Fibroblast of lung (primary cell): ENCODE results near the gene RBM12. TPM values are rescaled to one million over a fixed set of nuclear protein-coding genes. Genes with fewer than 3 reads are reported as not detected.
A peak's percentile ranks its signal among the peaks of the same experiment; 100 is the strongest.

Experiments used
- DNase-seq, 2 donors: peaks; one replicate each; pipeline versions ENCODE4 v3.0.0 to v3.0.0-alpha.2; 2010; ENCODE audit warnings: low read depth in 2 of 2
- H2AFZ ChIP-seq: 2 replicates; pipeline ENCODE4 v1.5.1; 2012; ENCODE audit warnings: low read length, control low read depth, inconsistent platforms
- H3K27ac ChIP-seq: 2 replicates; pipeline ENCODE4 v1.5.1; 2011; ENCODE audit warnings: low read length, control low read depth; ENCODE audit not compliant: insufficient read depth
- H3K27me3 ChIP-seq: 2 replicates; pipeline ENCODE4 v1.5.1; 2011; ENCODE audit warnings: mild to moderate bottlenecking, low read length; ENCODE audit not compliant: control insufficient read depth, insufficient read depth
- H3K36me3 ChIP-seq: 2 replicates; pipeline ENCODE4 v1.5.1; 2011; ENCODE audit warnings: low read length; ENCODE audit not compliant: control insufficient read depth, insufficient read depth
- H3K4me1 ChIP-seq: 2 replicates; pipeline ENCODE4 v1.5.1; 2011; ENCODE audit warnings: low read length; ENCODE audit not compliant: control insufficient read depth, insufficient read depth; ENCODE audit errors: extremely low read depth
- H3K4me2 ChIP-seq: 2 replicates; pipeline ENCODE4 v1.5.1; 2011; ENCODE audit warnings: low read length, control low read depth; ENCODE audit not compliant: insufficient read depth; ENCODE audit errors: extremely low read depth
- H3K4me3 ChIP-seq, 4 experiments: fragments of 200-600 bp in 1 of 4; sonication (generic) in 1 of 4; replicated peaks in 1 of 4; 2 replicates each; pipeline ENCODE4 v1.5.1; 2011 to 2016; ENCODE audit warnings: low read length in 4 of 4, low read depth in 3 of 4, mild to moderate bottlenecking in 3 of 4, control low read depth in 2 of 4, inconsistent platforms in 1 of 4, mixed read lengths in 1 of 4; ENCODE audit not compliant: insufficient read depth in 1 of 4; ENCODE audit errors: control extremely low read depth in 1 of 4
- H3K79me2 ChIP-seq: 2 replicates; pipeline ENCODE4 v1.5.1; 2012; ENCODE audit warnings: mild to moderate bottlenecking, low read length, inconsistent platforms; ENCODE audit not compliant: control insufficient read depth, insufficient read depth
- H3K9ac ChIP-seq: 2 replicates; pipeline ENCODE4 v1.5.1; 2011; ENCODE audit warnings: mild to moderate bottlenecking, low read length, control low read depth; ENCODE audit not compliant: insufficient read depth
- H3K9me3 ChIP-seq: 2 replicates; pipeline ENCODE4 v1.5.1; 2012; ENCODE audit warnings: low read depth, low read length; ENCODE audit not compliant: control insufficient read depth, insufficient read depth
- H4K20me1 ChIP-seq: 2 replicates; pipeline ENCODE4 v1.5.1; 2011; ENCODE audit warnings: low read length; ENCODE audit not compliant: control insufficient read depth, insufficient read depth; ENCODE audit errors: extremely low read depth
- EZH2 ChIP-seq: IDR thresholded peaks from 2 replicates; pipeline ENCODE4 v1.5.1; 2012; ENCODE audit warnings: low read length, control low read depth, mild to moderate bottlenecking; ENCODE audit errors: missing control alignments
- polyA plus RNA-seq, 2 donors: library from polyadenylated mRNA; depleted of rRNA in 1 of 2; stranded (reverse) in 1 of 2; unstranded in 1 of 2; fragments of >200 nt; gene quantifications; 2 replicates each; pipeline ENCODE4 v1.2.1, GENCODE V29; 2011 to 2012; ENCODE audit warnings: missing spikeins in 1 of 2
- total RNA-seq: library from RNA; depleted of rRNA; stranded (reverse); fragments of >200 nt; gene quantifications from 2 replicates; pipeline ENCODE4 v1.2.1, GENCODE V29; 2014
- TF ChIP-seq, protein P1 (sequence below), 2 donors: IDR thresholded peaks in 1 of 2; conservative IDR thresholded peaks in 1 of 2; 1 replicate in 1 of 2; 2 replicates in 1 of 2; pipeline ENCODE4 v1.5.1; 2011 to 2012; ENCODE audit warnings: low read length in 2 of 2, control low read depth in 1 of 2, inconsistent platforms in 1 of 2, low read depth in 1 of 2, mild to moderate bottlenecking in 1 of 2

The RBM12 gene
- total and polyA plus RNA-seq, 2 donors (not counting 1 experiment from before 2014, with no cell fraction given): 29.9 to 109 TPM

DNA sequence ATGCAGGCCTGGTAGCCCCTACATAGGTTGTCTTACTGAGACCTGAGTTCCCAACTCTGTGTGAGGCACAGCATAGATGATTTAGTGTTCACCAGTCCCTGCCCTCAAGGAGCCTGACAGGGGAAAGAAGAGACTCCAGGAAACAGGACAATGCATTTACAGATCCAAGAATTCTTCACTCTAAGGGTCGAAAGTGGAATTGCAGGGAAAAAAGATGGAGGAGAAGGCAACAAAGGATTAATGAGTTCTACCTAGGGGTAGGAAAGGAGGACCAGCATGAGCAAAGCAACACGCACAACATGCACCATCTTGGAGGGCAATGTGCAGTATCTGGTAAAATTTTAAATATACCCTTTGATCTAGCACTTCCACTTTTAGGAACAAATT lies 43.1 kb downstream of the RBM12 start:
- no peaks in the 10 kb centered on the region for H3K27me3 ChIP-seq
- H3K36me3 ChIP-seq: peaks cover 8% of the 10 kb centered on the region
- TF ChIP-seq, protein P1, sequence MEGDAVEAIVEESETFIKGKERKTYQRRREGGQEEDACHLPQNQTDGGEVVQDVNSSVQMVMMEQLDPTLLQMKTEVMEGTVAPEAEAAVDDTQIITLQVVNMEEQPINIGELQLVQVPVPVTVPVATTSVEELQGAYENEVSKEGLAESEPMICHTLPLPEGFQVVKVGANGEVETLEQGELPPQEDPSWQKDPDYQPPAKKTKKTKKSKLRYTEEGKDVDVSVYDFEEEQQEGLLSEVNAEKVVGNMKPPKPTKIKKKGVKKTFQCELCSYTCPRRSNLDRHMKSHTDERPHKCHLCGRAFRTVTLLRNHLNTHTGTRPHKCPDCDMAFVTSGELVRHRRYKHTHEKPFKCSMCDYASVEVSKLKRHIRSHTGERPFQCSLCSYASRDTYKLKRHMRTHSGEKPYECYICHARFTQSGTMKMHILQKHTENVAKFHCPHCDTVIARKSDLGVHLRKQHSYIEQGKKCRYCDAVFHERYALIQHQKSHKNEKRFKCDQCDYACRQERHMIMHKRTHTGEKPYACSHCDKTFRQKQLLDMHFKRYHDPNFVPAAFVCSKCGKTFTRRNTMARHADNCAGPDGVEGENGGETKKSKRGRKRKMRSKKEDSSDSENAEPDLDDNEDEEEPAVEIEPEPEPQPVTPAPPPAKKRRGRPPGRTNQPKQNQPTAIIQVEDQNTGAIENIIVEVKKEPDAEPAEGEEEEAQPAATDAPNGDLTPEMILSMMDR (conservative IDR thresholded peaks at IDR 0.05 in 1 of 2, IDR thresholded peaks at IDR 0.05 in 1 of 2; ENCODE audit: low read depth in 1 of 2, low read length in 2 of 2): peak in 1 of 2 donors; percentile 15
- TF ChIP-seq EZH2: no peak
- H3K9ac ChIP-seq: no peak overlapping the region
- no peak for DNase-seq
- H3K4me2 ChIP-seq: no peak overlapping the region
- H2AFZ ChIP-seq: no peak overlapping the region
- no peaks in the 10 kb centered on the region for H3K9me3 ChIP-seq
- H3K27ac ChIP-seq: no peak overlapping the region
- H4K20me1 ChIP-seq: no peaks in the 10 kb centered on the region
- peaks cover 16% of the 10 kb centered on the region for H3K4me1 ChIP-seq
- H3K79me2 ChIP-seq: no peaks in the 10 kb centered on the region
- no peak overlapping the region for H3K4me3 ChIP-seq

DNA sequence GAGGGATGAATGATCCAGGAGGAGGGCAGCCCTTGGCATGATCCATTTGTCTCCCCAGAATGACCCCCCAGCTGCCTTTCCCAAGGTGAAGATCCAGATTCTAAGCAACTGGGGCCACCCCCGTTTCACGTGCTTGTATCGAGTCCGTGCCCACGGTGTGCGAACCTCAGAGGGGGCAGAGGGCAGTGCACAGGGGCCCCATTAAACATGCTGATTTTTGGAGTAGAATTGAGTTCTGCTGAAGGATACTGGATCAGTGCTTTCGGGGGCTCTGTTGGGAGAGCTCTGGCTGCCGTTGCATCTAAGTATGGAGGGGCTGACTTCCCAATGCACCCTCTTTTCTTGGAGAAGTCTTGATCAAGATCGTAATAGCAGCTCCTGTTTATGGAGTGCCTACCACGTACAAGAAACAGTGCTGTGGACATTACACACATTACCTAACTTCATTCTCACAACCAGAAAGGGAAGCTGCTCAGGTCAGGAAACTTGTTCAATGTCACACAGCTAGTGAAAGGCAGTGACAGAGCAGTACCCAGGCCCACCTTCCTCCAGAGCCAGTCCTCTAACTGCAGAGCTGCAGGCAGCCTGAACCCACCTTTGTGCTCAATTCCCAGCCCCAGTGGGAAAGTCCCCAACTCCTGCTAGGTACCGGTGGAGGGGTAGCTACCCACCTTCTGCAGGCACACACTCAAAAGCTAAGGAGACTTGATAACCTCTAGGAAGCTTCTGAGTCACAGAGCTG lies 43.7 kb downstream of the RBM12 start:
- H3K4me1 ChIP-seq: peaks cover 16% of the 10 kb centered on the region
- DNase-seq: no peak
- no peak overlapping the region for H3K4me2 ChIP-seq

More for the DNA sequence above, 43.7 kb downstream of the RBM12 start:
- Histone ChIP-seq H3K27ac (no peak overlapping the region), H2AFZ (no peak overlapping the region), H3K36me3 (peaks cover 8% of the 10 kb centered on the region), H3K9me3 (no peaks in the 10 kb centered on the region), H3K4me3 (no peak overlapping the region), H4K20me1 (no peaks in the 10 kb centered on the region), H3K27me3 (no peaks in the 10 kb centered on the region), H3K79me2 (no peaks in the 10 kb centered on the region), H3K9ac (no peak overlapping the region)
- no peak for TF ChIP-seq EZH2
- TF ChIP-seq, protein P1 (conservative IDR thresholded peaks at IDR 0.05 in 1 of 2, IDR thresholded peaks at IDR 0.05 in 1 of 2; ENCODE audit: low read depth in 1 of 2, low read length in 2 of 2): no peak
